ENCODE measurements around the gene LRRC1. TPM values are rescaled to one million over a fixed set of nuclear protein-coding genes. Genes with fewer than 3 reads are reported as not detected.

LRRC1 gene
- total and polyA plus RNA-seq, 2 donors (not counting 1 experiment from before 2014, with no cell fraction given), result 3.4 to 8.9 TPM

- H3K27ac Mint-ChIP-seq, result no peak overlapping the region
- DNase-seq, result no peak
- ChIA-PET POLR2A (no interaction called here), CTCF (interaction anchor here (1.2 kb wide), 2 partner anchors 14 to 82 kb away, joined by 3 to 6 read pairs; partner anchors contain the start of gene LRRC1)
- Histone ChIP-seq H2AFZ (ENCODE audit: insufficient read depth, low read depth, low read length, poor library complexity, severe bottlenecking) (no peak overlapping the region), H3K36me3 (replicated peaks in 1 of 2; ENCODE audit: control extremely low read depth in 1 of 2, control insufficient read depth in 1 of 2, extremely low read depth in 1 of 2, insufficient read depth in 2 of 2, low read length in 1 of 2) (no peaks in the 10 kb centered on the region), H3K4me2 (replicated peaks; ENCODE audit: low read depth, low read length, poor library complexity, severe bottlenecking) (no peak overlapping the region), H3K27ac (ENCODE audit: low read length in 2 of 2) (no peak overlapping the region), H3K79me2 (ENCODE audit: control insufficient read depth, insufficient read depth, low read length) (peaks cover 47% of the 10 kb centered on the region), H3K4me3 (ENCODE audit: control extremely low read depth in 1 of 5, extremely low read depth in 1 of 5, insufficient read depth in 1 of 5, low read depth in 2 of 5, low read length in 4 of 5) (no peak overlapping the region), H3K4me1 (ENCODE audit: control insufficient read depth in 2 of 2, insufficient read depth in 2 of 2, low read length in 2 of 2) (peaks cover 4 to 5% of the 10 kb centered on the region in 2 donors), H3K9ac (ENCODE audit: low read length) (no peak overlapping the region), H3K27me3 (replicated peaks in 1 of 4; ENCODE audit: control extremely low read depth in 1 of 4, control insufficient read depth in 3 of 4, insufficient read depth in 4 of 4, low read length in 3 of 4) (no peaks in the 10 kb centered on the region), H4K20me1 (ENCODE audit: control insufficient read depth, insufficient read depth, low read length, poor library complexity, severe bottlenecking) (peaks cover 6% of the 10 kb centered on the region), H3K9me3 (ENCODE audit: control extremely low read depth in 1 of 3, control insufficient read depth in 2 of 3, insufficient read depth in 1 of 3, low read length in 2 of 3) (no peaks in the 10 kb centered on the region)
- no peak for ATAC-seq (ENCODE audit: low read depth)
- TF ChIP-seq EZH2 (IDR thresholded peaks at IDR 0.05; ENCODE audit: borderline replicate concordance, insufficient read depth, low read depth, low read length, poor library complexity, severe bottlenecking) (no peak), CTCF (IDR thresholded peaks at IDR 0.05) (no peak)
- H3K27me3 Mint-ChIP-seq, result no peaks in the 10 kb centered on the region
- intact Hi-C loops (cut with micrococcal nuclease), result no loop called here
- H3K9me3 Mint-ChIP-seq (ENCODE audit: insufficient read depth), result no peaks in the 10 kb centered on the region
- no peak overlapping the region for H3K4me3 Mint-ChIP-seq
- H3K4me1 Mint-ChIP-seq, result peaks cover 22% of the 10 kb centered on the region
Measured at GRCh38 chr6:53808302-53808881, 13.6 kb downstream of the LRRC1 start.

- TF ChIP-seq CTCF (IDR thresholded peaks at IDR 0.05), result no peak
- no peak for TF ChIP-seq EZH2 (IDR thresholded peaks at IDR 0.05; ENCODE audit: borderline replicate concordance, insufficient read depth, low read depth, low read length, poor library complexity, severe bottlenecking)
- Histone ChIP-seq H3K9me3 (ENCODE audit: control extremely low read depth in 1 of 3, control insufficient read depth in 2 of 3, insufficient read depth in 1 of 3, low read length in 2 of 3) (no peaks in the 10 kb centered on the region), H3K4me2 (replicated peaks; ENCODE audit: low read depth, low read length, poor library complexity, severe bottlenecking) (no peak overlapping the region), H3K9ac (ENCODE audit: low read length) (no peak overlapping the region), H3K4me1 (ENCODE audit: control insufficient read depth in 2 of 2, insufficient read depth in 2 of 2, low read length in 2 of 2) (peaks cover 9 to 10% of the 10 kb centered on the region in 2 donors), H3K79me2 (ENCODE audit: control insufficient read depth, insufficient read depth, low read length) (peaks cover 47% of the 10 kb centered on the region), H3K27me3 (replicated peaks in 1 of 4; ENCODE audit: control extremely low read depth in 1 of 4, control insufficient read depth in 3 of 4, insufficient read depth in 4 of 4, low read length in 3 of 4) (no peaks in the 10 kb centered on the region), H2AFZ (ENCODE audit: insufficient read depth, low read depth, low read length, poor library complexity, severe bottlenecking) (no peak overlapping the region), H3K4me3 (ENCODE audit: control extremely low read depth in 1 of 5, extremely low read depth in 1 of 5, insufficient read depth in 1 of 5, low read depth in 2 of 5, low read length in 4 of 5) (no peak overlapping the region), H3K36me3 (replicated peaks in 1 of 2; ENCODE audit: control extremely low read depth in 1 of 2, control insufficient read depth in 1 of 2, extremely low read depth in 1 of 2, insufficient read depth in 2 of 2, low read length in 1 of 2) (no peaks in the 10 kb centered on the region), H3K27ac (ENCODE audit: low read length in 2 of 2) (no peak overlapping the region), H4K20me1 (ENCODE audit: control insufficient read depth, insufficient read depth, low read length, poor library complexity, severe bottlenecking) (peaks cover 10% of the 10 kb centered on the region)
- intact Hi-C loops (cut with micrococcal nuclease), result no loop called here
- no peak for DNase-seq
- ATAC-seq (ENCODE audit: low read depth), result no peak
- Mint-ChIP-seq H3K4me3 (no peak overlapping the region), H3K9me3 (ENCODE audit: insufficient read depth) (no peaks in the 10 kb centered on the region), H3K27ac (no peak overlapping the region), H3K4me1 (peaks cover 31% of the 10 kb centered on the region), H3K27me3 (no peaks in the 10 kb centered on the region)
- POLR2A ChIA-PET, result no interaction called here
- 100% methylated on average over 2 of the region's 3 CpGs for WGBS (ENCODE audit: insufficient coverage)
- CTCF ChIA-PET, result no interaction called here
Measured at GRCh38 chr6:53809691-53810090, 14.9 kb downstream of the LRRC1 start.
